GM12801 (cell line): ENCODE results near the gene CCDC7.

ENCODE experiments used
- TF ChIP-seq, protein P1 (sequence below): IDR thresholded peaks from one replicate; pipeline ENCODE4 v1.5.1; 2011; ENCODE audit warnings: control low read depth; ENCODE audit not compliant: insufficient read length; ENCODE audit errors: extremely low read depth

The CCDC7 gene

DNA sequence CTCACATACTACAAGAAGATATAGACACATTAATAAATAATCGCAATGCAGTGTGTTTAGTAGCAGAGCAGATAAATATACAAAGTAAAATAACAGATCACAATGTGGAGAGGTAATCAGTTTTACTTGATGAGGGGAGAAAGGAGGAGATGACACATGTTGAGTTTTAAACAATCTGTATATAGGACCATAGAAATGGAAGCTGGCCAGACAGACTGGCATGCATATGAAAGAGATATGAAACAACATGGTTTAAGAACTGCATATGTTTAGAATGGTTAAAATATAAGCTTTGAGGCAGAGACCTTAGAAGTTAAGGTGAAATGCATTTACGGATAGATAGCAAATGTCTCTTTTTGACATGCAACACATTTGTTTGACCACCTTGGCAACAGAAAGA lies 19.8 kb upstream of the CCDC7 start:
- TF ChIP-seq, protein P1, sequence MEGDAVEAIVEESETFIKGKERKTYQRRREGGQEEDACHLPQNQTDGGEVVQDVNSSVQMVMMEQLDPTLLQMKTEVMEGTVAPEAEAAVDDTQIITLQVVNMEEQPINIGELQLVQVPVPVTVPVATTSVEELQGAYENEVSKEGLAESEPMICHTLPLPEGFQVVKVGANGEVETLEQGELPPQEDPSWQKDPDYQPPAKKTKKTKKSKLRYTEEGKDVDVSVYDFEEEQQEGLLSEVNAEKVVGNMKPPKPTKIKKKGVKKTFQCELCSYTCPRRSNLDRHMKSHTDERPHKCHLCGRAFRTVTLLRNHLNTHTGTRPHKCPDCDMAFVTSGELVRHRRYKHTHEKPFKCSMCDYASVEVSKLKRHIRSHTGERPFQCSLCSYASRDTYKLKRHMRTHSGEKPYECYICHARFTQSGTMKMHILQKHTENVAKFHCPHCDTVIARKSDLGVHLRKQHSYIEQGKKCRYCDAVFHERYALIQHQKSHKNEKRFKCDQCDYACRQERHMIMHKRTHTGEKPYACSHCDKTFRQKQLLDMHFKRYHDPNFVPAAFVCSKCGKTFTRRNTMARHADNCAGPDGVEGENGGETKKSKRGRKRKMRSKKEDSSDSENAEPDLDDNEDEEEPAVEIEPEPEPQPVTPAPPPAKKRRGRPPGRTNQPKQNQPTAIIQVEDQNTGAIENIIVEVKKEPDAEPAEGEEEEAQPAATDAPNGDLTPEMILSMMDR: no peak

DNA sequence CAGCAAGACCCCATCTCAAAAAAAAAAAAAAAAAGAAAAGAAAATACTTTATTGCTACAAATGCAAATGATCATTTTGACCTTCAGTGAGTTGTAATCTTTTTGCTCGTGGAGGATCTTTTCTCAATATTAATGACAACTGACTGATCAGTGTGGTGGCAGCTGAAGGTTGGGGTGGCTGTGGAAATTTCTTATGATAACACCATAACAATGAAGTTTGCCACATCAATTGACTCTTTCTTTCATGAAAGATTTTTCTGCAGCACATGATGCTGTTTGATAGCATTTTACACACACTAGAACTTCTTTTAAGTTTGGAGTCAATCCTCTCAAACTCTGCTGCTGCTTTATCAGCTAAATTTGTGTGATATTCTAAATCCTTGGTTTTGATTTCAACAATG lies 12.4 kb upstream of the CCDC7 start:
- TF ChIP-seq, protein P1: no peak

DNA sequence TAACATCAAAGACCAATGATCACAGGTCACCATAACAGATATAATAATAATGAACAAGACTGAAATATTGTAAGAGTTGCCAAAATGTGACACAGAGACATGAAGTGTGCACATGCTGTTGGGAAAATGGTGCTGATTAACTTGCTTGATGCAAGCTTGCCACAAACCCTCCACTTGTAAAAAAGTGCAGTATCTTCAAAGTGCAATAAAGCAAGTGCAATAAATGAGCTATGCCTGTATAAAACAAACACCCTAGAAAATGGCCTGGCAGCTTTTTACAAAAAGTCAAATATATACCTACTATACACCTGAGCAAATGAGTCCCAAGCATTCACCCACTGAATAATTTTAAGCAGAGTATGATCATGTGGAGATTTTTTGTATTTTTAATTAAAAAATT lies 9.7 kb upstream of the CCDC7 start:
- TF ChIP-seq, protein P1: no peak

DNA sequence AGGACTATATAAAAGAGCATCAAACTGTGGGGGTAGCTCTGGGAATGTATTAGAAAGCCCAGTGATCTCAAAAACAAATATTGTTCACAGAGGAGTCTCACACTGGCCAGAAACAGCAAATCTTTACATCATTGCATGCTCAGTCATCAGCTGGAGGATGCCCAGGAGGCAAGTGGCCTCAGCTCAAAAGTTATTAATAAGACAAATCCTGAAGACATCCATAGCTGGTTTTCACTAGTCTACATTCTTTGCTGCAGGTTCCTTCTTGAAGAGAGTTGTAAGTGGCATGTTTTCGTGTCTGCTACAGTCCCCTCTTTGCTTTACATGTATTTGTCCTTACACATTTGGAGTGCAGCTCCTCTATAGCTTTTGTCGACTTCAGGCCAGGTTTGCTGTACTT lies 8.6 kb upstream of the CCDC7 start:
- TF ChIP-seq, protein P1: no peak

DNA sequence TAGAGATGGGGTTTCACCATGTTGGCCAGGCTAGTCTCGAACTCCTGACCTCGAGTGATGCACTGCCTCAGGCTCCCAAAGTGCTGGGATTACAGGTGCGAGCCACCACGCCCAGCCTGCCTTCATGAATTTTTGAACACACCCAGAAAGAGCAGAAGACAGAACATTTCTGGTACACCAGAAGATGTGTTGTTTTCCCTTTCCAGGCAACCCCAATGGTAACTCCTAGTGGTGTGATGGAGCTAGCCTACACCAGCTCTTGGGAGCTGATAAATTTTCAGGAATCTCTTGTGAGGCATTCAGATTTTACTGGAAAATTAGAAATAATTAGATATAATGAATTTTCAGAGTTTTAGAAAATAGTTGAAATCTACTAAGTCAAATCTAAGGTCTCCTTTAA lies 904 bp upstream of the CCDC7 start:
- TF ChIP-seq, protein P1: no peak

DNA sequence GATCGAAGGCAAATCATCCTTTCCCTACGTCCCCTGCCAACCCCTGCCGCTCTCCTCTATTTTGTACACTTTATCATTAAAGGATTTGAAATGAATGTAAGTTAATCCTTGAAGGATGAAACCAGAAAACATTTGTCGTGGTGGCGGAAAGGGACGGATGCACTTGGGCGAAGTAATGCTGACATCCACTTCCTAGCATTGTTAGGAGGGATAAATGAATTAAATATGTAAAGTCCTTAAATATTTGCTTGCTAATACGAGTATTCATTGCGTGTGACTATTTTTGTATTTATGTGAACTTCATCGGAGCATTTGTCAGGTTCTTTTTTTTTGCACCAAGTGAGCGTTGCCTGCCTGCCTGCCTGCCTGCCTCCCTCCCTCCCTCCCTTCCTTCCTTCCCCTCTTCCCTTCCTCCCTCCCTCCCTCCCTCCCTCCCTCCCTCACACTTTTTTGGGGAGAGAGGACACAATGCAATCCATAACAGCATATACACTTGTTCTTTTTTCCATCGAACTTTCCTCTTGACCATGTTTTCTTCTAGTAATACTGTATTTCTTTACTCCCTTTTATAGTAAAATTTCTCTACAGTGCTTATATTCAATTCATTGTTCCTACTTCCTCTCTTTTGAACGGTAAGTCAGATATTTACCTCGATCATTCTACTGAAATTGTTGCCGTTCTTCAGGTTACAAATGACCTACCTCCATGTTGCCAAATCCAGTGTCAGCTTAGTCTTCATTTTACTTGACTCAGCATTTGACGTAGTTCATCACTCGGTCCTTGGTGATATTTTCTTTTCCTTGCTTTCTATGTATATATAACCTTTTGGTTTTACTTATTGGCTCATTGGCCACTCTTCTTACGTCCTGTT lies 831 bp downstream of the CCDC7 start:
- TF ChIP-seq, protein P1: no peak

DNA sequence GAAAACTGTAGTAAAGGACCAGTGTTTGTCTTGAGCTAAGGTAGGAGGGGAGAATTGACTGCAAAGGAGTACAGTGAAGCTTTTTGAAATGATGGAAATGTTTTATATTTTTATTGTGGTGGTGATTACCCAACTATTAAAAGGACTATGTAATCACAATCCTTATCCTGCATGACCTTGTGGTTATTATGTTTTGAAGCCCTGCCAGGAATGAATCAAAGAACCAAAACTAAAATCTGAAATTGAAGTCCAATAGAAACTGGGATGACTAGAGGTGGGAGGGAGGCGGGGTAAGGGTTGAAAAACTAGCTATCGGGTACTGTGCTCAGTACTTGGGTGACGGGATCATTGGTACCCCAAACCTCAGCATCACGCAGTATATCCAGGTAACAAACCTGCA lies 8.2 kb downstream of the CCDC7 start:
- TF ChIP-seq, protein P1: no peak
